ENCODE measurements around the gene SARM1.

SARM1 gene

GRCh38 chr17:28447396-28447760, 75.9 kb downstream of the SARM1 start:
- DNase-seq (ENCODE audit: low read depth, low spot score) = no peak
- no CpG with 5 or more reads among the region's 5 CpGs for WGBS (ENCODE audit: insufficient coverage, insufficient read length)

GRCh38 chr17:28449859-28450258, 78.4 kb downstream of the SARM1 start:
- Histone ChIP-seq H3K4me1 (ENCODE audit: control insufficient read depth, insufficient read depth, low read length) (no peaks in the 10 kb centered on the region), H3K27me3 (ENCODE audit: control insufficient read depth, insufficient read depth, low read length) (no peaks in the 10 kb centered on the region), H3K9me3 (ENCODE audit: control insufficient read depth, insufficient read depth, low read length) (no peaks in the 10 kb centered on the region), H3K36me3 (ENCODE audit: control insufficient read depth, insufficient read depth, low read length) (no peaks in the 10 kb centered on the region), H3K27ac (ENCODE audit: low read length) (no peak overlapping the region), H3K4me3 (ENCODE audit: low read length) (no peak overlapping the region)
- WGBS (ENCODE audit: insufficient coverage, insufficient read length) = no CpG with 5 or more reads among the region's 1 CpG
- DNase-seq (ENCODE audit: low read depth, low spot score) = no peak

More at GRCh38 chr17:28447396-28447760, 75.9 kb downstream of the SARM1 start:
- Histone ChIP-seq H3K4me3 (ENCODE audit: low read length) (no peak overlapping the region), H3K27me3 (ENCODE audit: control insufficient read depth, insufficient read depth, low read length) (no peaks in the 10 kb centered on the region), H3K4me1 (ENCODE audit: control insufficient read depth, insufficient read depth, low read length) (no peaks in the 10 kb centered on the region), H3K36me3 (ENCODE audit: control insufficient read depth, insufficient read depth, low read length) (no peaks in the 10 kb centered on the region), H3K27ac (ENCODE audit: low read length) (no peak overlapping the region), H3K9me3 (ENCODE audit: control insufficient read depth, insufficient read depth, low read length) (no peaks in the 10 kb centered on the region)
